Breast epithelium (tissue), 3 donors: ENCODE results near the gene PFDN1.

ENCODE experiments used
- POLR2A ChIP-seq: fragments of 450-650 bp; IDR thresholded peaks from one replicate; pipeline ENCODE4 v1.6.1; 2016; ENCODE audit warnings: antibody characterized with exemption, mild to moderate bottlenecking, moderate library complexity
- TF ChIP-seq, protein P1 (sequence below), 3 donors: fragments of 450-650 bp; IDR thresholded peaks; one replicate each; pipeline ENCODE4 v1.5.1; 2016 to 2017; ENCODE audit warnings: antibody characterized with exemption in 3 of 3, mild to moderate bottlenecking in 3 of 3, moderate library complexity in 3 of 3

DNA sequence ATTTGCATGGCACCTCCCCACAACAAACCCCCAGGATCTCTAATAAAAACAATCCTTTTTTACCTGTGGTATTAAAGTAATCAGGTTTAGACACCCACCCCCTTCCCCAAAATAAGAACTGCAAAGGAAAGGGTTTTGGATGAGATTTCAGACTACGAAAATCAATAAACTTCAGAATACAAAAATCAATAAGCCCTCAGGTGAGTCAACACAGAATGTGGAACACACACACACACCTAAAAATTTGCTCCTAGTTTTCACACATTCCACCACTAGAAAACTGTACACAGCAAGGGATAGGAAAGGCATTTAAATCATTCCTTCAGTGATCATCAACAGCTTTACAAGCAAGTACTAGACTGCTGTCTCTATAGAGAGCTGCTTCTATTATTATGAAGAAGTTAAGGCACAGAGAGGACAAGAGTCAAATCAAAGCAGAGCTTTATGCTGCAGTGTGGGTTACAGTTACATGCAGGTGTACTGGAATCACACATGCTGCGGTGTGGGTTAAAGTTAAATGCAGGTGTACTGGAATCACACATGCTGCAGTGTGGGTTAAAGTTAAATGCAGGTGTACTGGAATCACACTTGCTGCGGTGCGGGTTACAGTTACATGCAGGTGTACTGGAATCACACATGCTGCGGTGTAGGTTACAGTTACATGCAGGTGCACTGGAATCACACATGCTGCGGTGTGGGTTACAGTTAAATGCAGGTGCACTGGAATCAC lies 36.3 kb downstream of the PFDN1 start:
- TF ChIP-seq, protein P1, sequence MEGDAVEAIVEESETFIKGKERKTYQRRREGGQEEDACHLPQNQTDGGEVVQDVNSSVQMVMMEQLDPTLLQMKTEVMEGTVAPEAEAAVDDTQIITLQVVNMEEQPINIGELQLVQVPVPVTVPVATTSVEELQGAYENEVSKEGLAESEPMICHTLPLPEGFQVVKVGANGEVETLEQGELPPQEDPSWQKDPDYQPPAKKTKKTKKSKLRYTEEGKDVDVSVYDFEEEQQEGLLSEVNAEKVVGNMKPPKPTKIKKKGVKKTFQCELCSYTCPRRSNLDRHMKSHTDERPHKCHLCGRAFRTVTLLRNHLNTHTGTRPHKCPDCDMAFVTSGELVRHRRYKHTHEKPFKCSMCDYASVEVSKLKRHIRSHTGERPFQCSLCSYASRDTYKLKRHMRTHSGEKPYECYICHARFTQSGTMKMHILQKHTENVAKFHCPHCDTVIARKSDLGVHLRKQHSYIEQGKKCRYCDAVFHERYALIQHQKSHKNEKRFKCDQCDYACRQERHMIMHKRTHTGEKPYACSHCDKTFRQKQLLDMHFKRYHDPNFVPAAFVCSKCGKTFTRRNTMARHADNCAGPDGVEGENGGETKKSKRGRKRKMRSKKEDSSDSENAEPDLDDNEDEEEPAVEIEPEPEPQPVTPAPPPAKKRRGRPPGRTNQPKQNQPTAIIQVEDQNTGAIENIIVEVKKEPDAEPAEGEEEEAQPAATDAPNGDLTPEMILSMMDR (IDR thresholded peaks at IDR 0.05), result no peak
- no peak for TF ChIP-seq POLR2A
